OCI-M2 (cell line): Measurements from ENCODE around the gene DNAH17.

Source experiments
- DNase-seq: peaks from one replicate; lab custom pipeline; 2025; ENCODE audit not compliant: unreplicated experiment; lab: John Stamatoyannopoulos, UW

Gene DNAH17

GRCh38 chr17:78460176-78460675 lies 117.0 kb downstream of the DNAH17 start:
- no peak for DNase-seq

GRCh38 chr17:78459696-78460095 lies 117.5 kb downstream of the DNAH17 start:
- DNase-seq, result no peak

- DNase-seq, result no peak
Measured at GRCh38 chr17:78458736-78459335, 118.4 kb downstream of the DNAH17 start.

GRCh38 chr17:78458091-78458490 lies 119.1 kb downstream of the DNAH17 start:
- DNase-seq, result no peak

GRCh38 chr17:78454346-78454745 lies 122.8 kb downstream of the DNAH17 start:
- no peak for DNase-seq

- DNase-seq, result no peak
Measured at GRCh38 chr17:78451753-78452152, 125.4 kb downstream of the DNAH17 start.

GRCh38 chr17:78450696-78451345 lies 126.4 kb downstream of the DNAH17 start:
- no peak for DNase-seq

GRCh38 chr17:78449983-78450595 lies 127.1 kb downstream of the DNAH17 start:
- no peak for DNase-seq

GRCh38 chr17:78448356-78448993 lies 128.7 kb downstream of the DNAH17 start:
- no peak for DNase-seq

- no peak for DNase-seq
Measured at GRCh38 chr17:78446833-78447232, 130.4 kb downstream of the DNAH17 start.

- DNase-seq, result no peak
Measured at GRCh38 chr17:78444392-78444791, 132.8 kb downstream of the DNAH17 start.

GRCh38 chr17:78442648-78443218 lies 134.5 kb downstream of the DNAH17 start:
- DNase-seq, result no peak

- DNase-seq, result no peak
Measured at GRCh38 chr17:78441271-78441971, 135.8 kb downstream of the DNAH17 start.

- DNase-seq, result no peak
Measured at GRCh38 chr17:78438694-78439325, 138.4 kb downstream of the DNAH17 start.

GRCh38 chr17:78438271-78438691 lies 138.9 kb downstream of the DNAH17 start:
- DNase-seq, result no peak

- DNase-seq, result no peak
Measured at GRCh38 chr17:78437508-78438169, 139.6 kb downstream of the DNAH17 start.

- no peak for DNase-seq
Measured at GRCh38 chr17:78435330-78436005, 141.7 kb downstream of the DNAH17 start.

- DNase-seq, result no peak
Measured at GRCh38 chr17:78434455-78435329, 142.5 kb downstream of the DNAH17 start.
